ENCODE results near the gene ASPG.

- TF ChIP-seq ZNF624 (tag by site-specific recombination; IDR thresholded peaks at IDR 0.05) (no peak), ZNF114 (tag by site-specific recombination; IDR thresholded peaks at IDR 0.05) (no peak), ZNF843 (tag by site-specific recombination; IDR thresholded peaks at IDR 0.05) (no peak), ZNF544 (tag by site-specific recombination; IDR thresholded peaks at IDR 0.05) (no peak), ZNF701 (tag by site-specific recombination; IDR thresholded peaks at IDR 0.05) (no peak)
- TF ChIP-seq, protein P1, sequence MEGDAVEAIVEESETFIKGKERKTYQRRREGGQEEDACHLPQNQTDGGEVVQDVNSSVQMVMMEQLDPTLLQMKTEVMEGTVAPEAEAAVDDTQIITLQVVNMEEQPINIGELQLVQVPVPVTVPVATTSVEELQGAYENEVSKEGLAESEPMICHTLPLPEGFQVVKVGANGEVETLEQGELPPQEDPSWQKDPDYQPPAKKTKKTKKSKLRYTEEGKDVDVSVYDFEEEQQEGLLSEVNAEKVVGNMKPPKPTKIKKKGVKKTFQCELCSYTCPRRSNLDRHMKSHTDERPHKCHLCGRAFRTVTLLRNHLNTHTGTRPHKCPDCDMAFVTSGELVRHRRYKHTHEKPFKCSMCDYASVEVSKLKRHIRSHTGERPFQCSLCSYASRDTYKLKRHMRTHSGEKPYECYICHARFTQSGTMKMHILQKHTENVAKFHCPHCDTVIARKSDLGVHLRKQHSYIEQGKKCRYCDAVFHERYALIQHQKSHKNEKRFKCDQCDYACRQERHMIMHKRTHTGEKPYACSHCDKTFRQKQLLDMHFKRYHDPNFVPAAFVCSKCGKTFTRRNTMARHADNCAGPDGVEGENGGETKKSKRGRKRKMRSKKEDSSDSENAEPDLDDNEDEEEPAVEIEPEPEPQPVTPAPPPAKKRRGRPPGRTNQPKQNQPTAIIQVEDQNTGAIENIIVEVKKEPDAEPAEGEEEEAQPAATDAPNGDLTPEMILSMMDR (tag by site-specific recombination; IDR thresholded peaks at IDR 0.05): no peak
- TF ChIP-seq, protein P2, sequence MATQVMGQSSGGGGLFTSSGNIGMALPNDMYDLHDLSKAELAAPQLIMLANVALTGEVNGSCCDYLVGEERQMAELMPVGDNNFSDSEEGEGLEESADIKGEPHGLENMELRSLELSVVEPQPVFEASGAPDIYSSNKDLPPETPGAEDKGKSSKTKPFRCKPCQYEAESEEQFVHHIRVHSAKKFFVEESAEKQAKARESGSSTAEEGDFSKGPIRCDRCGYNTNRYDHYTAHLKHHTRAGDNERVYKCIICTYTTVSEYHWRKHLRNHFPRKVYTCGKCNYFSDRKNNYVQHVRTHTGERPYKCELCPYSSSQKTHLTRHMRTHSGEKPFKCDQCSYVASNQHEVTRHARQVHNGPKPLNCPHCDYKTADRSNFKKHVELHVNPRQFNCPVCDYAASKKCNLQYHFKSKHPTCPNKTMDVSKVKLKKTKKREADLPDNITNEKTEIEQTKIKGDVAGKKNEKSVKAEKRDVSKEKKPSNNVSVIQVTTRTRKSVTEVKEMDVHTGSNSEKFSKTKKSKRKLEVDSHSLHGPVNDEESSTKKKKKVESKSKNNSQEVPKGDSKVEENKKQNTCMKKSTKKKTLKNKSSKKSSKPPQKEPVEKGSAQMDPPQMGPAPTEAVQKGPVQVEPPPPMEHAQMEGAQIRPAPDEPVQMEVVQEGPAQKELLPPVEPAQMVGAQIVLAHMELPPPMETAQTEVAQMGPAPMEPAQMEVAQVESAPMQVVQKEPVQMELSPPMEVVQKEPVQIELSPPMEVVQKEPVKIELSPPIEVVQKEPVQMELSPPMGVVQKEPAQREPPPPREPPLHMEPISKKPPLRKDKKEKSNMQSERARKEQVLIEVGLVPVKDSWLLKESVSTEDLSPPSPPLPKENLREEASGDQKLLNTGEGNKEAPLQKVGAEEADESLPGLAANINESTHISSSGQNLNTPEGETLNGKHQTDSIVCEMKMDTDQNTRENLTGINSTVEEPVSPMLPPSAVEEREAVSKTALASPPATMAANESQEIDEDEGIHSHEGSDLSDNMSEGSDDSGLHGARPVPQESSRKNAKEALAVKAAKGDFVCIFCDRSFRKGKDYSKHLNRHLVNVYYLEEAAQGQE (tag by site-specific recombination; IDR thresholded peaks at IDR 0.05): no peak
These were observed 11.5 kb downstream of the ASPG start for GRCh38 chr14:104096751-104097700.

All from HEK293 (cell line).